ENCODE results near the gene SLC7A9. TPM values are rescaled to one million over a fixed set of nuclear protein-coding genes. Genes with fewer than 3 reads are reported as not detected.

The SLC7A9 gene
- total RNA-seq (ENCODE audit: low replicate concordance), result not detected in 2 replicates

GRCh38 chr19:32869369-32869965 is at the start of gene SLC7A9:
SLC7A9 (minus strand) TSS chr19:32869767; CDS start chr19:32868534, 1,233 bp downstream.
- no peak for TF ChIP-seq CTCF (IDR thresholded peaks at IDR 0.05; ENCODE audit: insufficient read depth, low read length)
- DNase-seq (ENCODE audit: low read depth), result no peak
- H3K4me3 ChIP-seq (ENCODE audit: low read depth, low read length), result no peak within 1 kb of the TSS

- DNase-seq (ENCODE audit: low read depth), result no peak
- no peak for TF ChIP-seq CTCF (IDR thresholded peaks at IDR 0.05; ENCODE audit: insufficient read depth, low read length)
- no peak overlapping the region for H3K4me3 ChIP-seq (ENCODE audit: low read depth, low read length)
Measured at GRCh38 chr19:32919365-32919764, 49.8 kb upstream of the SLC7A9 start.

GRCh38 chr19:32917616-32917996 is 48.0 kb upstream of the SLC7A9 start:
- TF ChIP-seq CTCF (IDR thresholded peaks at IDR 0.05; ENCODE audit: insufficient read depth, low read length), result no peak
- H3K4me3 ChIP-seq (ENCODE audit: low read depth, low read length), result no peak overlapping the region
- DNase-seq (ENCODE audit: low read depth), result no peak

GRCh38 chr19:32916969-32917615 is 47.5 kb upstream of the SLC7A9 start:
- DNase-seq (ENCODE audit: low read depth), result no peak
- H3K4me3 ChIP-seq (ENCODE audit: low read depth, low read length), result no peak overlapping the region
- no peak for TF ChIP-seq CTCF (IDR thresholded peaks at IDR 0.05; ENCODE audit: insufficient read depth, low read length)

GRCh38 chr19:32914879-32915660 is 45.5 kb upstream of the SLC7A9 start:
- TF ChIP-seq CTCF (IDR thresholded peaks at IDR 0.05; ENCODE audit: insufficient read depth, low read length), result no peak
- no peak overlapping the region for H3K4me3 ChIP-seq (ENCODE audit: low read depth, low read length)
- no peak for DNase-seq (ENCODE audit: low read depth)

- DNase-seq (ENCODE audit: low read depth), result no peak
- TF ChIP-seq CTCF (IDR thresholded peaks at IDR 0.05; ENCODE audit: insufficient read depth, low read length), result no peak
- H3K4me3 ChIP-seq (ENCODE audit: low read depth, low read length), result no peak overlapping the region
Measured at GRCh38 chr19:32911467-32911866, 41.9 kb upstream of the SLC7A9 start.

All from fibroblast of the aortic adventitia (primary cell).